ENCODE data around the gene NPLOC4.

Gene NPLOC4

DNA sequence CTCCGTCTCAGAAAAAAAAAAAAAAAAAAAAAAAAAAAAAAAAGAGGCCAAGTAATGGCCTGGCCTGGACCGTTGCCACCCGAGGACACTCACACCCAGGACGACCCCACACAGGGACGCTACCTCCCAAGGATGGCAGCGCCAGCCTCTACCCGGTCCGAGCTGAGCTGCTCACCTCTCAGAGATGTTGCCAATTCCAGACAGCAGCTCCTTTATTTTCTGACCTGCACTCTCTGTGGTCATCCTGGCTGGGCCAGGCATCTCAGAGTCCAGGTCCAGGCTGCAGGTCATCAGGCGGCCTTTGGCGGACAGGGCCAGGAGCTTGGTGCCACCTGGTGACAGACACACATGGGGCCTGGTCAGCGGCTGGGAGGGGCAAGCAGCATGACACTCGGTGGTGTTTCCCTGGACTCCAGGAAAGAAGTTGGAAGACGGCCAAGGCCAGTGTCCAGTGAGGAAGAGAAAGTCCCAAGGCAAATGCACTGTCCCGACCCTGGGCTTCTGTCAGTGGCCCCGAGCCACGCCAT is 87.8 kb downstream of the NPLOC4 start:
- H3K9me3 Mint-ChIP-seq = no peaks in the 10 kb centered on the region
- H3K27me3 Mint-ChIP-seq = no peaks in the 10 kb centered on the region
- H3K27ac Mint-ChIP-seq = no peak overlapping the region
- H3K4me1 Mint-ChIP-seq (ENCODE audit: low read depth) = peaks cover 36% of the 10 kb centered on the region
- no peak overlapping the region for H3K4me3 Mint-ChIP-seq
- H3K36me3 Mint-ChIP-seq (ENCODE audit: low read depth) = peaks cover 17% of the 10 kb centered on the region

DNA sequence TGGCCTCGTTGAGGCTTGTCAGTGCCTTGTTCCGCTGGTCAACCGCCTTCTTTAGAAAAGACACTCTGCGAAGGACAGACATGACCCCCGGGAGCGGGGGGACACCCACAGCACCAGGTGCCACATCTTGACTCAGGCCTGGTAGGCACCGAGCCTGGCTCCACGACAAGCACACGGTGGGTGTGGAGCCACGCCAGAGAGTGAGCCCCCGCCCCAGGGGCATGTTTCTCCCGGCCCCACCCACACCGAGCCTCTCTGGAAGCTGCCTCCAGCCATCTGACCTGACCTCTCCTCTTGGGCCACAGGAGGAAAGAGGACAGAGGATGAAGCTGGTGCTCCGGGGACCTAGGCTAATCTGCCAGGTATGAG is 89.3 kb downstream of the NPLOC4 start:
- Mint-ChIP-seq H3K4me1 (ENCODE audit: low read depth) (peaks cover 24% of the 10 kb centered on the region), H3K27me3 (no peaks in the 10 kb centered on the region), H3K4me3 (no peak overlapping the region), H3K9me3 (no peaks in the 10 kb centered on the region), H3K36me3 (ENCODE audit: low read depth) (peaks cover 13% of the 10 kb centered on the region), H3K27ac (no peak overlapping the region)

DNA sequence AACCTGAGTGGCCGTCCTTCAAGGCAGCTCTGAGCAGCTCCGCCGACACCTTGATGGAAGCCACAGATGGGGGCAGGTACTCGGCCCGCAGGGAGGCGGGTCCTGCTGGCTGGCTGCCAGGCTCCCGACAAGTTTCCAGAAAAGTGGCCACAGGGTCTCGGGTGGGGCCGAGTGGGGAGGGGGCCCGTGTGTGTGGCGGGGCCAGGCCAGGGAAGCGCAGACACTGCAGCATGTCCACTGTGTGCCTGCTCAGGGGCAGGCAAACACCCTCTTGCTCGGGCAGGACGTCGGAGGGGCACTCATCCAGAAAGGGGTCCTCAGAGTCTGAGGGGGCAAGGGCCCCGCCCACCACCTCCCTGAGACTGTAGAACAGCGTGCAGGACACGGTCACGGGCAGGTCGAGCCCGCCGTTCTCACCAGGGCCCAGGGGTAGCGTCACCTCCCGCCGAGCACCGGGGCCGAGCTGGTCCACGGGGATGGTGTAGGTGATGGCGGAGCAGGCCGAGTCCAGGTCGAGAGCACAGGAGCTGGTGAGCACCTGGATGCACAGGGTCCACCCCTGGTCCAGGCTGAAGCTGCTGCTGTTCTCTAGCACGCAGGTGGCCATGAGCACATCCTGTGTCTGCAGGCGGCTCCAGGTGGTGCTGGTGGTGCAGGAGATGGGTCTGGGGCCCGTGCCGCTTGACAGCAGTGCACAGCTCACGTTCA is 89.9 kb downstream of the NPLOC4 start:
- H3K9me3 Mint-ChIP-seq = no peaks in the 10 kb centered on the region
- peaks cover 13% of the 10 kb centered on the region for H3K36me3 Mint-ChIP-seq (ENCODE audit: low read depth)
- H3K4me1 Mint-ChIP-seq (ENCODE audit: low read depth) = peaks cover 24% of the 10 kb centered on the region
- no peaks in the 10 kb centered on the region for H3K27me3 Mint-ChIP-seq
- H3K27ac Mint-ChIP-seq = no peak overlapping the region
- no peak overlapping the region for H3K4me3 Mint-ChIP-seq

DNA sequence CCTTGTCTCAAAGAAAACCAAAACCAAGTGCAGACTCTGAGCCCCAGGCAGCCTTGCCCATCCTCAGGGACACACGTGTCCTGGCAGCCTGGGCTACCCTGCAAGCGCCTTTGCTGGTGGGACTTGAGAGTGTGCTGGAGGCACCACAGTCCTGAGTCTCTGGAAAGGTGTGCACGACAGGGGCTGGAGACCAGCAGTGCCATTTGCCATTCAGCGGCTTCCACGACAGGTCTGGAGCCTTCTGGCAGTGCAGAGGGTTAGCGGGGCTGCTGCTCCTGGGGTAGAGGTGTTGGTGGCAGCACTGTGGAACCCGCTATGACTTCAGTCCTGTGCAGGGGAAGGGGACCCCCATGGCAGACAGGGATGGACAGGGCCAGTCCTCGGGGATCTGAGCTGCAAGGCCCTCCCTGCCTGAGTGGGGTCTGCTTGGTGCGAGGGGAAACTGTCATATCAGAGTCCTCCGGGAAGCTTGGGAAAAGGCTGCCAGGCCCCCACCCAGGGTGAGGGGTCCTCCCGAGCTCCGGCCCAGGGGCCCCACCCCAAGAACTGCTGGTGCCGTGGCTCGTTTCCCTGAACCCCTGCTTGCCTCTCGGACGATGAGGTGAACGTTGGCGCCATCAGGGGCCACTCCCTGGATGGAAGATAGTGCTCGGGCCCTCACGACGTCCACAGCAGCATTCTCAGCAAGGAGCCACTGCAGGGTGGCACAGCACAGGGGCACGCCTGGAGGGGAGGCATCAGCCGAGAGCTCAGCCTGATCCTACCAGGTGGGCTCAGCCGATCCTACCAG is 91.6 kb downstream of the NPLOC4 start:
- H3K27ac Mint-ChIP-seq = no peak overlapping the region
- H3K9me3 Mint-ChIP-seq = no peaks in the 10 kb centered on the region
- H3K4me3 Mint-ChIP-seq = no peak overlapping the region
- peaks cover 11% of the 10 kb centered on the region for H3K4me1 Mint-ChIP-seq (ENCODE audit: low read depth)
- H3K36me3 Mint-ChIP-seq (ENCODE audit: low read depth) = peaks cover 13% of the 10 kb centered on the region
- H3K27me3 Mint-ChIP-seq = no peaks in the 10 kb centered on the region

DNA sequence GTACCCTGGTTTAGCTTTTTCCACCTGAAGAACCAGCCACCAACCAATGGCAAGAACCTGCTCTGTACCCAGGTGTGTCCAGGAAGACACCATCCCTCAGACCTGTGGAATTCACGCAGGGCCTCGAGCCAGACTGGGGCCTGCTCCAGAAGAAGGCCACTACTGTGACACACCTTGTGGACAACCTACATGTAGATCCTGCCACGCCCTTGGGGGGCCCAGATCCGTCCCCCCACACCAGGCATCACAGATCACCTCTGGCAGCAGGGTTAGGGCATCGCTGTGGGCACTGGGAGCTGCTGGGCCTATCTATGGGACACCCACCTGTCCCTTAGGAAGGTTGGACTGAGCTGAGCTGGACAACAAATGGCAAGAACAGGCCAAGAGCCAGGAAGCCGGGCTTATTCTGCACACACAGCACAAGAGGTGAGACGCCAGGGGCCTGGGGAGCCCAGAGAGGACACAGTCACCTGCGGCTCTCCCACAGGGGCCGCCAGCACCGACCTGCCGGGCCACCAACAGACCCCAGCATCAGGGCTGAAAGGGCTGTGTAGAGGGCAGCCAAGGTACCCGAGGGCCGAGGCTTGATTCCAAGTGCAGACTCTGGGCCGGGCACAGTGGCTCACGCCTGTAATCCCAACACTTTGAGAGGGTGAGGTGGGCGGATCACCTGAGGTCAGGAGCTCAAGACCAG is 92.5 kb downstream of the NPLOC4 start:
- no peak overlapping the region for H3K27ac Mint-ChIP-seq
- peaks cover 9% of the 10 kb centered on the region for H3K36me3 Mint-ChIP-seq (ENCODE audit: low read depth)
- H3K9me3 Mint-ChIP-seq = no peaks in the 10 kb centered on the region
- H3K4me1 Mint-ChIP-seq (ENCODE audit: low read depth) = peaks cover 2% of the 10 kb centered on the region
- no peaks in the 10 kb centered on the region for H3K27me3 Mint-ChIP-seq
- H3K4me3 Mint-ChIP-seq = no peak overlapping the region

DNA sequence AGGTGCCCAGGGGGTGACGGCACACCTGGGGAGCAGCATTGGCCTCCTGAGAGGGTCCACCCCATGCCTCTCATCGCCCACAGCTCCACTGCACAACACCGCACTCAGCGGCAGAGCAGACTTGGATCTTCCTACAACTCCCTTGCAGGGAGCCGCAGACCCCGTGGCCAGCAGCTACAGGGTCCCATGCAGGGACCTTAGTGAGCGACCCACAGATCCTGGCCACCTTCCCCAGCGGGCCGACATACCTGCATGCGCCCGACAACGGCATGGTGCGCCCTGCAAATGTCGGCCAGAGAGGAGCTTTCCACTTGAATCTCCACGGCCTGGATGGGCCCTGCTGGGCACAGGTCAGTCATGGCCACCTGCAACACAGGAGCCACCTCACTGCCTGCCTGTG is 93.2 kb downstream of the NPLOC4 start:
- no peaks in the 10 kb centered on the region for H3K9me3 Mint-ChIP-seq
- H3K4me3 Mint-ChIP-seq = no peak overlapping the region
- H3K4me1 Mint-ChIP-seq (ENCODE audit: low read depth) = no peaks in the 10 kb centered on the region
- H3K36me3 Mint-ChIP-seq (ENCODE audit: low read depth) = peaks cover 5% of the 10 kb centered on the region
- no peak overlapping the region for H3K27ac Mint-ChIP-seq
- no peaks in the 10 kb centered on the region for H3K27me3 Mint-ChIP-seq

DNA sequence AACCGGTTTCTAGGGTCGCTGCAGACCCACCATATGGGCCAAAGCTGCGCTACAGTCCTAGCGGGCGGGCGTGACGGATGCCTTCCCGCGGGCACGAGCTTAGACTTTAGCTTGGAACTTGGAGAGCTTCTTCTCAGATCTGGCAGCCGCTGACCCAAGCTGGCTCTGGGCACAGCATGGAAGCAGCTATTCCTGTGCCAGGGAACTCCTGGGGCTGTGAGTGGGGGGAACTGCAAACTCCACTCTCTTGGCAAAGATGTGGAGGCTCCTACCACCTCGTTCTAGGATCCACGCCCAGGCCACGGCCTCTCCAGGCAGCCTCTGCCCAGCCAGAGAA is 93.6 kb downstream of the NPLOC4 start:
- H3K27ac Mint-ChIP-seq = no peak overlapping the region
- peaks cover 1% of the 10 kb centered on the region for H3K36me3 Mint-ChIP-seq (ENCODE audit: low read depth)
- H3K9me3 Mint-ChIP-seq = no peaks in the 10 kb centered on the region
- H3K27me3 Mint-ChIP-seq = no peaks in the 10 kb centered on the region
- H3K4me1 Mint-ChIP-seq (ENCODE audit: low read depth) = no peaks in the 10 kb centered on the region
- H3K4me3 Mint-ChIP-seq = no peak overlapping the region

DNA sequence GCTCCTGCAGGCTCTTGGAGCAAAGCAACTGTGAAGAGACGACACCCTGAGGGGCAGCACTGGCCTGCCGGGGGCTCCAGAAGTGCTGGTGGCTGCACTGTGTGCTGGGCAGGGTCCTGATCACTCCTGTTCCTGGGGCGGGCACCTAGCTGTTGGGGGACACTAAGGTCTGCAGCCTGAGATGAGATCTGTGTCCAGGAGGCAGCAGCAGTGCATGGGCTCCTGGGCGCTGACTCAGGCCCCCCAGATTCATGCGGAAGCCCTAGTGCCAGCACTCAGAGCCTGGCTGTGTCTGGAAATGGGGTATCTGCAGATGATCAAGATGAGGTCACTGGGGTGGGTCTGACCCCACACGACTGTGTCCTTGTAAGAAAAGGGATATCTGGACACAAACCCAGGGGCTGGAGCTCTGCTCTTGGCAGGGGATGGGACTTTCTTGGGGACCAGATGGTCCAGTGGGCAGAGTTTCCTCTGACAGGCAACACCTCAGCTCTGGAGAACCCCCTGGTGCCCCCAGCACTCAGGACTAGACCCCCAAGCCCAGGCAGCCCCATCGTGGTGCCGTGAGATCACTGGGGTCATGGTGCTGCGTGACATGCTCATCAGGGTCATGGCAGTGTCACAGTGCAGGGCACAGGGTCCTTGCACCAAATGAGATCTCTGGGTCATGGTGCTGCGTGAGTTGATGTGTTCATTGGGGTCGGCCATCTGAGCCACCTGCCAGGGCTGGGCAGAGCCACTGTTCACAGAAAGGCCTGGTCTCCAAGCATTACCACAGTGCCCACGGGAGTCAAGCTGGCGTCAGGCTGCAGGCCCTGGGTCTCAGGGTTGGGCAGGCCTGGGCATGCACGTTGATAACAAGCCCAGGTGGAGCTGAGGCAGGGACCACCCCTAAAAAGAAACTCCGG is 94.2 kb downstream of the NPLOC4 start:
- no peaks in the 10 kb centered on the region for H3K9me3 Mint-ChIP-seq
- H3K27ac Mint-ChIP-seq = no peak overlapping the region
- H3K27me3 Mint-ChIP-seq = peaks cover 3% of the 10 kb centered on the region
- no peaks in the 10 kb centered on the region for H3K4me1 Mint-ChIP-seq (ENCODE audit: low read depth)
- H3K4me3 Mint-ChIP-seq = no peak overlapping the region
- H3K36me3 Mint-ChIP-seq (ENCODE audit: low read depth) = no peaks in the 10 kb centered on the region

DNA sequence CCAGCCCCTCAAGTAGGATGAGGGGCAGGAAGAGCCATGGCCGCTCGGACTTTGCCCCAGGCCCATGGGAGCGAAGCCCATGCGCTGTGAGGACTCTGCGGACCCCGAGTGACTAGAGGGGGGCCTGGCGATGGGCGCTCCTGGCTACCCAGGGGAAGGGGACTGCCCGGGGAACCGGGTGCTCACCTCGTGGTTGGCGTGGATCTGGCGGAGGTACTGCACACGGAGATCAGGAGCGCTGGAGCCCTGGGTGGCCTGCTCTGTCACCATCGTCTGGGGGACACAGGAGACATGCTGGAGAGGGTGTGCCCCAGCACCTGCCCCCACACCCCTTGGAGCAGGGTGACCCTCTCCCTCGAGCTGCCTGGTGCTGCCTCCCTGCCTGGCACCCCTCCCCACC is 95.8 kb downstream of the NPLOC4 start:
- Mint-ChIP-seq H3K4me3 (no peak overlapping the region), H3K36me3 (ENCODE audit: low read depth) (no peaks in the 10 kb centered on the region), H3K4me1 (ENCODE audit: low read depth) (no peaks in the 10 kb centered on the region), H3K27me3 (peaks cover 5% of the 10 kb centered on the region), H3K27ac (no peak overlapping the region), H3K9me3 (no peaks in the 10 kb centered on the region)

DNA sequence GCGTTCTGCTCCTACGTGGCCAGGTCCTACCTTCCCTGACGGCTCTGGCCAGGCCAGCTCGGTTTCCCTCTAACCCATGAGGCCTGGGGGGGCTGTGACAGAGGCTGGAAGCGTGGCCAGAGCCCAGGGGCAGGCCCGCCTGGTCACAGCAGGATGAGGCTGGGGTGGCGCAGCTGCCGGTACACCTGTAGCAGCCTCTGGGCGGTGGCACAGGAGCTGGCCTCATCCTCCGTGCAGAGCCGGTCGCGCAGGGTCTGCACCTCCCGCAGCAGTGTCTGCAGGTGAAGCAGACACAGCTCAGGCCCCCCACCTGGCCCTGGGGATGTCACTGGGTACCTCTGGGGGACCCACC is 96.3 kb downstream of the NPLOC4 start:
- H3K27ac Mint-ChIP-seq = no peak overlapping the region

DNA sequence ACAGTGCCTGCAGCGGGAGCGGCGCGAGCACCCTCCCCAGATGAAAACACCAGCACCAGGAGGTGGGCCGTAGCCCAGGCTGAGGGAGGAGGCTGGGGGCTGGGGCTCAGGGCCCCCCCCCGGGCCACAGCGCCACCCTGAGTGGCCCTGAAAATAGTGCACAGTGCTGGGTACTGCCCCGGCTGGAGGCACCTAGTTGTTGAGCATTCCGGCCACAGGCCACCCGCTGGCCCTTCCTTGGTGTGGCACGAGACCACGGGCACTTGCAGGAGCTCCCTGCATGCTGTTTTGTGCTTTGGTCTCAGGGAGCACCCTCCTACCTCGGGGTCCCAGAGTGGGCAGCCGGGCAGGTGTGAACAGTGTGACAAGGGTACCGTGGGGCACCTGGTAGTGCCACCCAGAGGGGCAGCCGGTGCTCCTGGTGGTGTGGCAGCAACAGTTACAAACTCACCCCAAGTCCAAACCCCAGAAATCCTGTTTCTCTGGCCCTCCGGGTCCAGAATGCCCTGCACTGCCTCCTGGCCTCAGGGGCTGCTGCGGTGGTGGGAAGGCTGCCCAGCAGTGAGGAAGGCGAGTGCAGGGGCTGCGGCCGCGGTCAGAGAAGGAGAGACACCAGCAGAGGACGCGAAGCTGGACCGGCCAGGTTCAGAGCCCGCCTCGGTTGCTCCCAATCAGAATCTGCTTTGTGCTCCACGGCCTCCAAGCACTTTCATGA is 96.8 kb downstream of the NPLOC4 start:
- Mint-ChIP-seq H3K9me3 (no peaks in the 10 kb centered on the region), H3K27me3 (peaks cover 10% of the 10 kb centered on the region), H3K4me1 (ENCODE audit: low read depth) (no peaks in the 10 kb centered on the region), H3K27ac (no peak overlapping the region), H3K36me3 (ENCODE audit: low read depth) (no peaks in the 10 kb centered on the region), H3K4me3 (no peak overlapping the region)

More for the DNA sequence above, 96.3 kb downstream of the NPLOC4 start:
- H3K4me1 Mint-ChIP-seq (ENCODE audit: low read depth) = no peaks in the 10 kb centered on the region
- peaks cover 10% of the 10 kb centered on the region for H3K27me3 Mint-ChIP-seq
- no peaks in the 10 kb centered on the region for H3K9me3 Mint-ChIP-seq
- H3K4me3 Mint-ChIP-seq = no peak overlapping the region
- H3K36me3 Mint-ChIP-seq (ENCODE audit: low read depth) = no peaks in the 10 kb centered on the region

DNA sequence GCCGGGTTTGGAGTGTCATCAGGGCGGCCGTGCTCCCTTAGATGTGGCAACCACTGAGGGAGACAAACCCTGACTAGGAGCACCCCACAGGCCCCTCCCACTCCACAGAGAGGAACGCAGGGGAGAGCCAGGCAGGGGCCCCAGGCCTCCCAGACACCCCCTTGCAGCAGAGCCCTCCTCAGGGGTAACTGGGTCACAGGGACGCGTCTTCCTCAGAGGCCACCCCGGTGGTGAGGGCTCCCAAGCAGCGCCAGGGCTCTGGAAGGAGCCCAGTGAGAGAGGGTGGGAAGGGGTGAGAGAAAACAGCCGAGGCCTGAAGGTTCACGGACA is 97.4 kb downstream of the NPLOC4 start:
- no peak overlapping the region for H3K4me3 Mint-ChIP-seq

DNA sequence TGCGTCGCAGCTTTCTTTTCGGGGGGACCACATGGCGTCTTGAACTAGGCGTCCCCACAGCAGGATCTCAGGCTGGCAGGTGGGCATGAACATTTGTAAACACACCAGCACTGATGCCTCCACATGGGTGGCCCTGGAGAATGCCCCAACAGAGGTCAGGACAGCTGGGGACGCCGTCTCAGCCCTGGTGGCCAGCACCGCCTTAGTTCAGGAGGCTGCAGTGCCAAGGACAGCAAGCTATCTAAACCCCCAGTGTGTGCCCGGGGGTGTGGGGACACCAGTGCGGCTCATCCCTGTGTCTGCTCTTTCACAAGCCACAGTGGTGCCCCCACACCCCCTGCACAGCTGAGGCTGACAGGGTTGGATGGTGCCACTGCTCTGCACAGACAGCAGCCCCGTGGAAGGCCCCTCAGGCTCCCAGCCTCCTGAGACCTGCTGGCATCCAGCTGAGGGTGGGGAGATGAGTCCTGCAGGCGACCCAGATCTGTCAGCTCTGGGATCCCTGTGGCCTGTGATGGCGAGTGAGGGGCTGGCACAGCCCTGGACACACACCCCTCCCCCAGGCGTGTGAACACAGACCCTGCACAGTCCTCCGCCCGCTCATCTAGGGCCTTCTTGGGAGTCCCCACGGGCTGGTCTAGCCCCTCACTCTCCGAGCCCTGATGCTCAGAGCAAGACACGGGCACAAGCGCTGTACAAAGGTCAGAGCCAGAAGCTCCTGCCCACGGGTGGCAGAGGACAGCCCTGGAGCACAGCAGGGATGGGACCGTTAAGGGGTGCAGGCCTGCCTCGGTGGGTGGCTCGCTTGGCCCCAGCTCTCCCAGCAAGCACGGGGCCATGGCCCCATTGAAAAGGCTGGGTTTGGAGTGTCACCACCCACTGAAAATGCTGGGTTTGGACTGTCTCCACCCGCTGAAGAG is 98.0 kb downstream of the NPLOC4 start:
- H3K9me3 Mint-ChIP-seq = no peaks in the 10 kb centered on the region
- H3K27me3 Mint-ChIP-seq = peaks cover 10% of the 10 kb centered on the region
- H3K4me3 Mint-ChIP-seq = no peak overlapping the region
- no peak overlapping the region for H3K27ac Mint-ChIP-seq
- no peaks in the 10 kb centered on the region for H3K4me1 Mint-ChIP-seq (ENCODE audit: low read depth)
- no peaks in the 10 kb centered on the region for H3K36me3 Mint-ChIP-seq (ENCODE audit: low read depth)

More for the DNA sequence above, 97.4 kb downstream of the NPLOC4 start:
- Mint-ChIP-seq H3K4me1 (ENCODE audit: low read depth) (no peaks in the 10 kb centered on the region), H3K9me3 (no peaks in the 10 kb centered on the region), H3K27ac (no peak overlapping the region), H3K36me3 (ENCODE audit: low read depth) (no peaks in the 10 kb centered on the region), H3K27me3 (peaks cover 10% of the 10 kb centered on the region)
